Left lobe of liver (tissue), 2 donors: ENCODE measurements around the gene CFC1B. TPM values are rescaled to one million over a fixed set of nuclear protein-coding genes. Genes with fewer than 3 reads are reported as not detected.
"Not testable (repeated sequence)": the region's sequence is repeated elsewhere in the genome, so short reads cannot be mapped to it uniquely, and the experiment has no call there.

Source experiments
- ATAC-seq: fragments of 200-7000 bp; cut with Tn5 transposase; one replicate; pipeline ENCODE4 v1.9.1; 2020; ENCODE audit warnings: mild to moderate bottlenecking, moderate library complexity
- DNase-seq: peaks from one replicate; pipeline ENCODE4 v3.0.0-alpha.2; 2020; ENCODE audit warnings: low spot score
- total RNA-seq: library from RNA; stranded (reverse); gene quantifications from one replicate; pipeline ENCODE4 v1.2.1, GENCODE V29; 2021
- donor health status: DM: no; HTN: no; CAD: no; lungs with moderate emphysema.
- donor health status: DM: no; HTN: yes; CAD: no.

CFC1B gene
- total RNA-seq, 1 donor from 2014 or later, result not detected

GRCh38 chr2:130554178-130554577, 33.2 kb downstream of the CFC1B start:
- DNase-seq, ATAC-seq: not testable (repeated sequence)

- not testable (repeated sequence) for ATAC-seq, DNase-seq
Measured at GRCh38 chr2:130556441-130556840, 35.4 kb downstream of the CFC1B start.

- ATAC-seq, DNase-seq: not testable (repeated sequence)
Measured at GRCh38 chr2:130566165-130566564, 45.1 kb downstream of the CFC1B start.

GRCh38 chr2:130571929-130572328, 50.9 kb downstream of the CFC1B start:
- DNase-seq, ATAC-seq: not testable (repeated sequence)

- ATAC-seq, DNase-seq: not testable (repeated sequence)
Measured at GRCh38 chr2:130574230-130574629, 53.2 kb downstream of the CFC1B start.

GRCh38 chr2:130576209-130576784, 55.3 kb downstream of the CFC1B start:
- ATAC-seq, result peak; percentile 27

GRCh38 chr2:130577559-130577958, 56.5 kb downstream of the CFC1B start:
- ATAC-seq, DNase-seq: not testable (repeated sequence)

More at GRCh38 chr2:130576209-130576784, 55.3 kb downstream of the CFC1B start:
- DNase-seq, result not testable (repeated sequence)

Other genes starting within 250 kb of the CFC1B start
- gene IMP4, start 178.3 kb upstream of the CFC1B start, total RNA-seq, result 69.5 TPM
- gene PTPN18, start 165.2 kb upstream of the CFC1B start, total RNA-seq, result 45.6 TPM
- gene POTEI, start 11.9 kb upstream of the CFC1B start, total RNA-seq, result not detected
- gene CFC1, start 78.4 kb downstream of the CFC1B start, total RNA-seq, result not detected
- not detected for gene POTEJ, start 90.2 kb downstream of the CFC1B start, total RNA-seq
- not detected for gene GPR148, start 207.8 kb downstream of the CFC1B start, total RNA-seq
- gene AMER3, start 234.3 kb downstream of the CFC1B start, total RNA-seq, result not detected